G401 (cell line): Measurements from ENCODE around the gene KRT14. TPM values are rescaled to one million over a fixed set of nuclear protein-coding genes. Genes with fewer than 3 reads are reported as not detected.

Experiments used
- DNase-seq: peaks from one replicate; pipeline ENCODE4 v3.0.0-alpha.2; 2015; ENCODE audit warnings: low spot score
- in situ Hi-C: cut with HindIII; loops from 2 replicates; pipeline ENCODE4 v1.10.0; 2016; ENCODE audit warnings: low sequenced_read_pairs, mixed read lengths
- total RNA-seq: library from RNA; depleted of rRNA; stranded (reverse); fragments of >200 nt; shearing (Covaris generic); gene quantifications from 2 replicates; pipeline ENCODE4 v1.2.3, GENCODE V29; 2014; rRNA removed

The KRT14 gene
- total RNA-seq, 1 experiment from 2014 or later = not detected

DNA sequence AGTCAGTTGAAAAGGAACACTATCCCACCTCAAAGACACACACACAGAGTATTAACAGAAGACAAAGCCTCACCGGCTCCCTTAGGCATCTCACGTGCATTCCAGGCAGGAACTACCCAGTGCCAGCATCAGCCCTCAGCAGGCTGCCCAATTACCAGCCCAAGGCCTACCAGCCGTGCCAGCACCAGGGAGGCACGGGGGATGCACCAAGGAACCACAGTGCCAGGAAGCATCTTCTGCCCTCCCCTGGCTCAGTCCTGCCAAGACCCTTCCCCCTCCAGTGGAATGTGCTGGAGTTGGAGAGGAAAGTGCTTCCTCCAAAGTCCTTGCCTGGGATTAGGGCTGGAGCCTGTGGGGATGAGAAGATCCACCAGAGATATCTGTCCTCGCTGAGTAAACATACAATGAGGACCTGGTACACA, 47.6 kb downstream of the KRT14 start:
- in situ Hi-C loops = no loop called here
- no peak for DNase-seq

DNA sequence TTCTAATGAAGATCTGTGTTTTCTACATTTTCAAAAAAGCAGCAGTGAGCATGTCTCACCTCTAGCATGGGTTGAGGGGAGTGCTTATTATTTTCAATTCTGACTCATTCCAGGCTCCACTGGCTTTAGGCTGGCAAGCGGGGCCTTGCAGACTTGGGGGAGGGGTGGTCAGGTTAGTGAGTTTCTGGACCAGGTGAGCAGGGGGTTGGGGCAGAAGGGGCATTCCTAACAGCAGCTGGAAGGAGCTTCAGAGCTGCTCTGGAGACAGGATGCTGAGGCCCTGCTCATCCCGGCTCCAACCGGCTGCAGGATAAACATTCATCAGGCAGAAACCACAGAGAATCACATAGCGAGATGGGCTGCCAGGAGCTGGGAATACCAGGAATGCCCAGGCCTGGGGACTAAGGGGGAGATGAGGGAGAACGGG, 48.1 kb downstream of the KRT14 start:
- in situ Hi-C loops = no loop called here
- no peak for DNase-seq

DNA sequence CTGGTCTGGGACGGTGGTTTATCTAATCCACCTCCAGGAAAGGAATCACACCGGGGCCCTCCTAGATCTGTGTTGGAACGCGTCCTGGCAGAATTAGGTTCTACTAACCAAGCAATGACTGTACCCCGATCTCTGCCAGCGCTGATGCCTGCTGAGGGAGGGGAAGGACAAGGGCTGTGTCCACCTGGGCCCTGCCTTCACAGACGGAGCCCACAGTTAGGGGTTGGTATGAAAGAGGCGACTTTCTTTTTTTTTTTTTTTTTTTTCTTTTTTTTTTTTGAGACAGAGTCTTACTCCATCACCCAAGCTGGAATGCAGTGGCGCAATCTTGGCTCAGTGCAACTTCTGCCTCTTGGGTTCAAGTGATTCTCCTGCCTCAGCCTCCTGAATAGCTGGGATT, 48.7 kb downstream of the KRT14 start:
- in situ Hi-C loops = no loop called here

DNA sequence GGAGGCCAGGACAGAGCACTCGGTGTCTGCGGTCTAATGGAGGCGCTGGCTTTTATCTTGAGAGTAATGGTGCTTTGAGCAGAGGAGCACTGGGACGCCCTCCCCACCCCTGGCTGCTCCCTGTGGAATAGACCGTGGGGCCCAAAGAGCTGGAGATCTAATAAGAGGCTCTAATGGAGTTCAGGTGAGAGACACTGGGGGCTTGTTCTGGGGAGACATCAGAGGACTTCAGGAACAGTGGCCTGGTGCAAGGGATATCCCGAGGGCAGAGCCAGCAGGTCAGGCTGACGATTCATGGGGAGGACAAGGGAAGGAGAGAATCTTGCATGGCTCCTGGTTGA, 49.1 kb downstream of the KRT14 start:
- in situ Hi-C loops = no loop called here
- no peak for DNase-seq

More for the DNA sequence above, 48.7 kb downstream of the KRT14 start:
- no peak for DNase-seq

DNA sequence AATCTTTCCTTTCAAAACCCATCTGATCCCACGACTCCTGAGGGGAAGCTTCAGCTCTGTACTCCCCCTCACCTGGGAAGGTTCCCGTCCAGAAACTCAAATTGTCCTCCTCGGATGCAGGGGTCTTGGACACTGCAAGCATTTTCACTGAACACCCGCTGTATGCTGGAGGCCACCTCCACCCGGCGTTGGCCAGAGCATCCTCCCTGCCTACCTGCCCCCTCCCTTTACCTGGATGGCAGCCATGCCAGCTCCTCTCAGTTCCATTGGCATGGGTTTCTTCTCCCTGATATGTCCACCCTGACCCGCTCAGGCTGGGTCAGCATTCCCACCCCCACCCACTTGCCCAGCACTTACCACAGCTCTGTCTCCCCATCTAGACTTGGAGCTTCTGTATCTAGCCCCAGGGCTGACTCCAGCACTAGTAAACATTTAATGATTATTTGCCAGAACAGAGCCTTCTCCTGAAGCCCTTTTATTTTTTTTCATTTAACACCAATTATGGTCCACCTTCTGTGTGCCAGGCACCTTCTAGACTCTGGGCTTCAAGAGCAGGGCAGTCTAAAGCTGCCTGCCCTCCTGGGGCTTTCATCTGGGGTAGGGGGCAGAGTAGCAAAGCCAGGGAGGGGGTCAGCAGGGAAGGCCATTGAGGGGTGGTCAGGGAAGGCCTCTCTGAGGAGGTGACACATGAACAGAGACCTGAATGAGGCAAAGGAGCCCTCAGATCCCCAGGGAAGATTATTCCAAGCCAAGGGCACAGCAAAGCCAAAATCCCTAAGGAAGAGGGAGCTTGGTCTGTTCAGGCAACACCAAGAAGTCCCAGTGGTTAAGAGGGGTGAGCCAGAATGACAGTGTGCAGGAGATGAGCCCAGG, 49.7 kb downstream of the KRT14 start:
- in situ Hi-C loops = no loop called here

DNA sequence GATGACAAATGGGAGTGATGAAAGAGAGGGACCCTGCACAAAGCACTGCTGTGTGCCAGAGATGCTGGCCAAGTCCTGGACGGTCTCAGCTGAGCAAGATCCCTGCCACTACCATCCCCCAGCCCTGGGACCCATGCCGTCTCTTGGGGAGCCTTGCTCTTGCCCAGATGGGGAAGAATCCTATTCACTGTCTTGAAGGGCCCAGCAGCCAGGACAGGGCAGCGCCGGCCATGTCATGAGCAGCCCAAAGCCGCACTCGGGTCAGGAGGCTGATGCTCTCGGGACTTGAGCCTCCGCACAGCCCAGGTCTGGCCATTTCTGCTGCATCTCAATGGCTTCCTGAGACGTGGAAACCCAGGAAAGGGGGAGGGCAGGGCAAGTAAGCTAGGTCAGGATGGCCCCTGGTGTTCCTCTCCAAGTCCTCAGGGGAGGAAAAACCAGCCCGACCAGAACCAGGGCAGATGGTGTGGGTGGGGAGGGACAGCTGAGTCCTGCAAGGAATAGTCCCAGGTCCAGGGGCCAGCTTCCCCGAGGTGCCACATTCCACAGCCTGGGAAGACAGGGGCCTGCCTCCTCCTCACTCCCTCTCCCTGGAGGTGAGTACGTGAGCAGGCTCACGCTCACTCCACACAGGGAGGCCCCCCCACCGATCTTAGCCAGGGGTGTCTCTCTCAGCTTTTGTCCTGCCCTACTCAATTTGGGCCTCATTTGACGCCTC, 50.8 kb downstream of the KRT14 start:
- in situ Hi-C loops = no loop called here
- DNase-seq = no peak

More for the DNA sequence above, 49.7 kb downstream of the KRT14 start:
- DNase-seq = no peak

DNA sequence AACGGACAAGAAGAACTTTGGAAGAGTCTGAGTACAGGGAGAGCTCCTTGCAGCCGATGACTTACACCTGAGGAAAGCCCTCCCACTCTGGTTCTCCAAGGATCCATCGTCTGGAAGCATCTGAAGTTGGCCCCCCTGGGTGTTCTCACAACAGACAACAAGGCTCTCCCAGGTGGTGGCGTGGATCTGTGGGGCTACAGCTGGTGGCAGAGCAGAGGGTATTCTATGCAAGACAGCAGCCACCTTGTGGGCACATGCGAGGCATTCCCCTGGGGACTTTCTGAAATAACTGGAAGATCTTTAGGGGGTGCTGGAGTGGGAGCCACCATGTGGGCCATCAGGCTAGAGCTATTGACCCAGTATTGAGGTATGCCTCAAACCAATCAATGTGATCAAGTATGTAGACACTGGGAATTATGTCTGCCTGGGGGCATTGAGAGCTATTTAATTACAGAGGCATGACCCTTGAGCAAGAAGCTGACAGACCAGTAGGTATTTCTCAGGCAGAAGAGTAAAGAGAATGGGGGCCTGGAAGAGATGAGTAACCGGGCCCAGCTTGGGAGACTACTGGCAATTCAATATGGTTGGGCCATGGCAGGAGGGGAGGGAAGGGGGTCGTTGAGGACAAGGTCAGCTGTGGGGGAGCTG, 51.7 kb downstream of the KRT14 start:
- DNase-seq = no peak
- in situ Hi-C loops = no loop called here

DNA sequence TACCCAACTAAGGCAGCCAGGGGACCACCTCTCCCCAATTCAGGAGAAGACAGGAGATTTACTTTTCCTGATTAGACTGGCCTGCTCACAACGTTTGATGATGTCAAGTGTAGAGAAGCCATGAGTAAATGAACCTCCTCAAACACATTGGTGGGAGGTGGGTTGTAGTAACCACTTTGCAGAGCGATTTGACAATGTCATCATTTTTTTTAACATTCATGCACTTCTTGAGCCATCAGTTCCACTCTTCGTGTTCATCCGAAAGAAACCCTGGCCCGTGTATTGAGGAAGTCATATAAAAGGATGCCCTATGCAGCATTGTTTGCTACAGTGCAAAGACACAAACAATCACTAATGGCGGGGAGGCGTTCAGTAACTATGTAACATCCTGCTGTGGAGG, 53.1 kb downstream of the KRT14 start:
- no peak for DNase-seq
- in situ Hi-C loops = no loop called here

DNA sequence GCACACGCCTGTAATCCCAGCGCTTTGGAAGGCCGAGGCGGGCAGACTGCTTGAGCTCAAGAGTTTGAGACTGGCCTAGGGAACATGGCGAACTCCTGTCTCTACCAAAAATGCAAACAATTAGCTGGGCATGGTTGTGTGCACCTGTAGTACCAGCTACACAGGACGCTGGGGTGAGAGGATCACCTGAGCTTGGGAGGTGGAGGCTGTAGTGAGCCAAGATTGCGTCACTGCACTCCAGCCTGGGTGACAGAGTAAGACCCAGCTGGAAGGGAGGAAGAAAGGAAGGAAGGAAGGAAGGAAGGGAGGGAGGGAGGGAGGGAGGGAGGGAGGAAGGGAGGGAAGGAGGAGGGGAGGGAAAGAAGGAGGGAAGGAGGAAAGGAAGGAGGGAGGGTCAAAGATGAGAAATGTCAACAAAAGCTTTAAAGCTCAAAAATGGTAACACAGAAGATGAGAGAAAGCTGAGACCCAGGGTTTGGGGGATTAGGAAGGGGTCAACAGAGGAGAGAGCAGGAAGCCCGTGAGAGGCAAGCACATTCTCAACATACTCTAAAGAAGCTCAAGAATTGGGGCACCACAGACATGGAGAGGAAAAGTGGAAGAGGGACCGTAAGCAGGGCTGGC, 53.6 kb downstream of the KRT14 start:
- DNase-seq = no peak
- in situ Hi-C loops = no loop called here

Other genes starting within 250 kb of the KRT14 start
- gene KRT33A, start 236.1 kb downstream of the KRT14 start, total RNA-seq = not detected in 2 replicates
- gene KRT33B, start 217.1 kb downstream of the KRT14 start, total RNA-seq = not detected in 2 replicates
- not detected in 2 replicates for gene KRT34, start 204.6 kb downstream of the KRT14 start, total RNA-seq
- gene KRT31, start 189.3 kb downstream of the KRT14 start, total RNA-seq = not detected in 2 replicates
- not detected in 2 replicates for gene KRT37, start 162.3 kb downstream of the KRT14 start, total RNA-seq
- gene KRT38, start 145.9 kb downstream of the KRT14 start, total RNA-seq = not detected in 2 replicates
- not detected in 2 replicates for gene KRT32, start 119.5 kb downstream of the KRT14 start, total RNA-seq
- gene KRT35, start 105.7 kb downstream of the KRT14 start, total RNA-seq = not detected in 2 replicates
- not detected in 2 replicates for gene KRT36, start 97.0 kb downstream of the KRT14 start, total RNA-seq
- gene KRT13, start 81.3 kb downstream of the KRT14 start, total RNA-seq = not detected in 2 replicates
- gene KRT15, start 68.0 kb downstream of the KRT14 start, total RNA-seq = not detected in 2 replicates
- gene KRT19, start 58.6 kb downstream of the KRT14 start, total RNA-seq = 7.8 TPM in 1 of 2 replicates, not detected in the other
- not detected in 2 replicates for gene KRT9, start 14.8 kb downstream of the KRT14 start, total RNA-seq
- gene KRT16, start 25.9 kb upstream of the KRT14 start, total RNA-seq = not detected in 2 replicates
- not detected in 2 replicates for gene KRT17, start 37.7 kb upstream of the KRT14 start, total RNA-seq
- gene EIF1, start 102.0 kb upstream of the KRT14 start, total RNA-seq = 18.0 and 39.6 TPM in 2 replicates
- gene GAST, start 125.4 kb upstream of the KRT14 start, total RNA-seq = not detected in 2 replicates
- gene HAP1, start 147.7 kb upstream of the KRT14 start, total RNA-seq = 1.1 and 1.6 TPM in 2 replicates
- gene JUP, start 199.8 kb upstream of the KRT14 start, total RNA-seq = 44.9 and 57.8 TPM in 2 replicates
- gene P3H4, start 225.1 kb upstream of the KRT14 start, total RNA-seq = 30.5 and 40.4 TPM in 2 replicates
- gene FKBP10, start 226.1 kb upstream of the KRT14 start, total RNA-seq = 207 and 220 TPM in 2 replicates
- gene NT5C3B, start 249.3 kb upstream of the KRT14 start, total RNA-seq = 75.8 and 77.8 TPM in 2 replicates